ENCODE results near the gene RDX. TPM values are rescaled to one million over a fixed set of nuclear protein-coding genes. Genes with fewer than 3 reads are reported as not detected.

RDX gene
- total RNA-seq, 1 donor from 2014 or later: 98.9 TPM

DNA sequence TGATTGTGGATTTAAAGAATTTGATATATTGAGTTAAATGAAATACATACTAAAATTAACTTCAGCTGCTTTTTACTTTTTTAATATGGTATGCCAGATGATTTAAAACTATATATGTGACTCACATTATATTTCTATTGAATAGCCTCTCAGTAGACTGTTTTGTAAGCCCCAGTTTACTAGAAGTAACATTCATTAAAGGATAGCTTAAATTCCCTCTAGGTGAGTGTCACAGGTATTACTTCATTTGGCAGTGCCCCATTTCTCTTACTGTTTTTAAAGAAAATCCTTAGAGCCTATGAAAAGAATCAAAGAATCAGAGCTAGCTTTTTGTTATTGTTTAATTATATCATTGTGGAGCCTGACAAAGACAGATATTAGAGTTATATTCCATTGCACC, 154.6 kb downstream of the RDX start:
- Mint-ChIP-seq H3K9me3 (no peaks in the 10 kb centered on the region), H3K4me1 (ENCODE audit: low read depth) (no peaks in the 10 kb centered on the region), H3K4me3 (no peak overlapping the region), H3K27me3 (ENCODE audit: insufficient read depth) (peaks cover 16% of the 10 kb centered on the region), H3K36me3 (ENCODE audit: low read depth) (no peaks in the 10 kb centered on the region), H3K27ac (no peak overlapping the region)
- intact Hi-C loops (cut with micrococcal nuclease): no loop called here
- DNase-seq (ENCODE audit: low spot score): no peak

GRCh38 chr11:110134110-110134509, 162.3 kb downstream of the RDX start:
- H3K4me1 Mint-ChIP-seq (ENCODE audit: low read depth): no peaks in the 10 kb centered on the region
- peaks cover 6% of the 10 kb centered on the region for H3K27me3 Mint-ChIP-seq (ENCODE audit: insufficient read depth)
- no peaks in the 10 kb centered on the region for H3K9me3 Mint-ChIP-seq
- no peak for DNase-seq (ENCODE audit: low spot score)
- H3K36me3 Mint-ChIP-seq (ENCODE audit: low read depth): no peaks in the 10 kb centered on the region
- no peak overlapping the region for H3K4me3 Mint-ChIP-seq
- no peak overlapping the region for H3K27ac Mint-ChIP-seq
- intact Hi-C loops (cut with micrococcal nuclease): no loop called here

DNA sequence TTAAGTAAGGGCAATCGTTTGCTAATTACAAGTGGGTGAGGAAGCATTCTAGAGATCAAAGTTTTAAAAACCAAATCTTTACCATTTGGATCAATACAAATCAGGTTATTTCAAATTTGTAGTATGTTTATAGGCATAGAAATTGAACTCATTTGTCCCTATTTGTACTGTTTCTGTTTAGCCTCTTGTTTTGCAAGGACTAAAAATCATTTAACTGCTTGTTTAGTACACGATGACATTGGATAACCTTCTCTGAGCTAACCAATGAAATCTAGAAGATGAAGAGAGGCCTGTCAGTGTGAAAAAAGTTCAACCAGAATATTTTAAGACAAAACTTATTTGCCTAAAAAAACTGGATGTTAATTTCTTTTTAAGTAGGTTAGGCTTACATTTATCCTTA, 163.3 kb downstream of the RDX start:
- no peak for DNase-seq (ENCODE audit: low spot score)
- intact Hi-C loops (cut with micrococcal nuclease): no loop called here
- Mint-ChIP-seq H3K27ac (no peak overlapping the region), H3K4me1 (ENCODE audit: low read depth) (no peaks in the 10 kb centered on the region), H3K27me3 (ENCODE audit: insufficient read depth) (peaks cover 6% of the 10 kb centered on the region), H3K4me3 (no peak overlapping the region), H3K9me3 (no peaks in the 10 kb centered on the region), H3K36me3 (ENCODE audit: low read depth) (no peaks in the 10 kb centered on the region)

DNA sequence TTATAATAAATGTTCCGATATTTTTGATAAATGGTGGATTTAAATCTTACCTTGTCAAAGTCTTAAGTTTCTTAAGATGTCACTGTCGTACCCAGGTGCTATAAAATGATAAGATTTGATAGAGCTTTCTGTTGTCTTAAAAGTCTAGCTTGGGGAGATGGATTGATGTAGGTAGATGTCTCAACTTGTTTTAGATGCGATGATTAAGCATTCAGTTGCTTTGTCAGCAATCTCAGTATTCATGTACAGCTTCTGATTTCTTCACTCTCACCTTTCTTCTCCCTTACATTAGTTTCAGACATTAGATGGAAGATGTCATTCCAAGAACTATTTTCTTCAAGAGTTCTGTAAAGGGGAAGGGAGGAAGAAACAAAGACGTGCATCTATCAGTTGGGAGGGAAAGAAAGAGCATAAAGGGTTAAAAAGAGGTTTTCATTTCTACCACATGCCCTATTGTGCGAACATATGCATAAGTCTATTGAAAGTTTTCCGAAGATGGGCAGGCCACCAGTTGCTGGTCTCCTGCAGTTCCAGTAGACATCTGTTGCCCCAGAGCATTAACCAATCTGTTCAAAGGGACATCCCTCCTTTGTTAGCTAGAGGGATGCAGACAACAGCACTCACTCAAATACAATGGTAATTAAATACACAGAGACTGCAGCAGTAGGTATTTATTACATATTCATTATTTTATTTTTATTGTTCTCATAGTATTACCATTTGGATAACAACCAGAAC, 164.9 kb downstream of the RDX start:
- Mint-ChIP-seq H3K9me3 (no peaks in the 10 kb centered on the region), H3K27me3 (ENCODE audit: insufficient read depth) (peaks cover 6% of the 10 kb centered on the region), H3K4me1 (ENCODE audit: low read depth) (no peaks in the 10 kb centered on the region), H3K27ac (no peak overlapping the region), H3K36me3 (ENCODE audit: low read depth) (no peaks in the 10 kb centered on the region), H3K4me3 (no peak overlapping the region)
- no peak for DNase-seq (ENCODE audit: low spot score)
- intact Hi-C loops (cut with micrococcal nuclease): no loop called here

DNA sequence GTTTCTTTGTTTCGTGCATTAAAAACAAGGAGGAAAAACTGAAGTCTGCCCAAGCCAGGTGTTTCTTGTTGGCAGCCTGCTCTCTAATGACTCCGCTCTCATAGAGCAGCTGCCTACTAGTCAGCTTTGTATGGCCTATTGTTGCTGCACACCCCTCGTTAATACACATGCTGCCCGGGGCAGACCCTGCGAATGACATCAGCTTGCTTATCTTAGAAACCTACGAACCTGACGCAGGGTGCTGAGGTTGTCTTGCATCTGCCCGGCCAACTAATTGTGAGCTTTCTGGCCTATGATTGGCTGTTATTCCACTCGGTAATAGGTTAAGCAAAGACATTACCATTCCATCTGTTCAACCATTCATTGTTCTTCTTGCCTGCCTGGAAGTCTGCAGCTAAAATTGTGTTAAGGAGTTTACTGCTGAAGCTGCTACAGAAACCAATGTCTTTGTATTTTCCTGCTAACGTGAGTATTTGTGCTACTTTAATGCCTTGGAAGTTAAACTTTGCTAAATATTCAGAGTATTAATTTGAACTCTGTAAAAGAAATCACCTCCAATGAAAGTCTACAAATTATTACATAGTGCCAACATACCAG, 165.7 kb downstream of the RDX start:
- Mint-ChIP-seq H3K4me3 (no peak overlapping the region), H3K27ac (no peak overlapping the region), H3K36me3 (ENCODE audit: low read depth) (no peaks in the 10 kb centered on the region), H3K9me3 (no peaks in the 10 kb centered on the region), H3K4me1 (ENCODE audit: low read depth) (no peaks in the 10 kb centered on the region), H3K27me3 (ENCODE audit: insufficient read depth) (peaks cover 6% of the 10 kb centered on the region)
- intact Hi-C loops (cut with micrococcal nuclease): no loop called here
- no peak for DNase-seq (ENCODE audit: low spot score)

GRCh38 chr11:110128161-110128560, 168.3 kb downstream of the RDX start:
- DNase-seq (ENCODE audit: low spot score): no peak
- H3K9me3 Mint-ChIP-seq: no peaks in the 10 kb centered on the region
- no peak overlapping the region for H3K4me3 Mint-ChIP-seq
- no peaks in the 10 kb centered on the region for H3K36me3 Mint-ChIP-seq (ENCODE audit: low read depth)
- no peaks in the 10 kb centered on the region for H3K4me1 Mint-ChIP-seq (ENCODE audit: low read depth)
- intact Hi-C loops (cut with micrococcal nuclease): no loop called here
- peaks cover 11% of the 10 kb centered on the region for H3K27me3 Mint-ChIP-seq (ENCODE audit: insufficient read depth)
- H3K27ac Mint-ChIP-seq: no peak overlapping the region

GRCh38 chr11:110126936-110127335, 169.5 kb downstream of the RDX start:
- Mint-ChIP-seq H3K4me1 (ENCODE audit: low read depth) (no peaks in the 10 kb centered on the region), H3K4me3 (no peak overlapping the region)

GRCh38 chr11:110125632-110126031, 170.8 kb downstream of the RDX start:
- intact Hi-C loops (cut with micrococcal nuclease): no loop called here
- Mint-ChIP-seq H3K4me1 (ENCODE audit: low read depth) (no peaks in the 10 kb centered on the region), H3K27ac (no peak overlapping the region), H3K27me3 (ENCODE audit: insufficient read depth) (peaks cover 9% of the 10 kb centered on the region), H3K9me3 (no peaks in the 10 kb centered on the region), H3K4me3 (no peak overlapping the region), H3K36me3 (ENCODE audit: low read depth) (no peaks in the 10 kb centered on the region)
- no peak for DNase-seq (ENCODE audit: low spot score)

More at GRCh38 chr11:110126936-110127335, 169.5 kb downstream of the RDX start:
- Mint-ChIP-seq H3K36me3 (ENCODE audit: low read depth) (no peaks in the 10 kb centered on the region), H3K9me3 (no peaks in the 10 kb centered on the region), H3K27ac (no peak overlapping the region), H3K27me3 (ENCODE audit: insufficient read depth) (peaks cover 10% of the 10 kb centered on the region)
- DNase-seq (ENCODE audit: low spot score): no peak
- intact Hi-C loops (cut with micrococcal nuclease): no loop called here

Other genes with a start within 250 kb of the RDX start
- 5.7 and 6.2 TPM in 2 replicates for gene ZC3H12C, start 203.2 kb downstream of the RDX start, total RNA-seq
- gene FDX1, start 133.3 kb upstream of the RDX start, total RNA-seq: 14.2 and 15.9 TPM in 2 replicates